K562 (cell line): ENCODE data around the gene GXYLT2. TPM values are rescaled to one million over a fixed set of nuclear protein-coding genes. Genes with fewer than 3 reads are reported as not detected.

Source experiments
- ATAC-seq: fragments of 200-7000 bp; cut with Tn5 transposase; 3 replicates; pipeline ENCODE4 v1.9.1; 2020; ENCODE audit warnings: moderate library complexity
- BruUV-seq: library from RNA; stranded (reverse); fragments of 400-500 nt; replicated peaks from 2 replicates; lab custom pipeline; 2021; lab: Mats Ljungman, UMichigan
- CTCF ChIA-PET: fragments of 300-600 bp; formaldehyde crosslinking; extraction: SDS; loops from one replicate; lab custom pipeline; 2021; ENCODE audit warnings: low intra/inter-chr PET ratio; lab: Yijun Ruan, JAX
- POLR2A ChIA-PET: fragments of 300-600, 350-650 bp; sonication (Branson Sonifier 250); formaldehyde crosslinking; extraction: SDS; loops from one replicate; lab custom pipeline; 2021; ENCODE audit warnings: antibody characterized with exemption, inconsistent platforms; lab: Yijun Ruan, JAX
- DNase-seq, 4 experiments: peaks; one replicate each; pipeline versions ENCODE4 v3.0.0 to v3.0.0-alpha.2; 2011 to 2018; ENCODE audit warnings: low spot score in 3 of 4, mixed read lengths in 3 of 4; ENCODE audit errors: extremely low read depth in 1 of 4
- FAIRE-seq: peaks from 2 replicates; lab custom pipeline; 2011; peaks lifted over from hg19 to GRCh38; lab: Jason Lieb, UNC
- H2AFZ ChIP-seq: 2 replicates; pipeline ENCODE4 v1.6.0; 2011; ENCODE audit warnings: low read depth, low read length, control low read depth, inconsistent platforms
- H3K27ac ChIP-seq: fragments of 200-600 bp; 3 replicates; pipeline ENCODE4 v1.8.0; 2011; ENCODE audit warnings: low read depth, mild to moderate bottlenecking, control low read depth, inconsistent platforms, low read length, moderate library complexity, mixed read lengths; ENCODE audit errors: extremely low read depth
- H3K27me3 ChIP-seq, 2 experiments: fragments of 300-600 bp in 1 of 2; 2 replicates in 1 of 2; 3 replicates in 1 of 2; pipeline versions ENCODE4 v1.6.0 to v1.8.0; 2011; ENCODE audit warnings: inconsistent platforms in 2 of 2, low read length in 2 of 2, mild to moderate bottlenecking in 1 of 2, mixed read lengths in 1 of 2, moderate library complexity in 1 of 2; ENCODE audit not compliant: control insufficient read depth in 2 of 2, insufficient read depth in 2 of 2
- H3K36me3 ChIP-seq: fragments of 300-600 bp; 3 replicates; pipeline ENCODE4 v1.8.0; 2011; ENCODE audit warnings: mild to moderate bottlenecking, low read length, inconsistent platforms; ENCODE audit not compliant: control insufficient read depth, insufficient read depth
- H3K4me1 ChIP-seq, 2 experiments: fragments of 200-600 bp in 1 of 2; replicated peaks in 1 of 2; 2 replicates in 1 of 2; 3 replicates in 1 of 2; pipeline versions ENCODE4 v1.5.1 to v1.8.0; 2011; ENCODE audit warnings: inconsistent platforms in 2 of 2, low read length in 2 of 2, mild to moderate bottlenecking in 1 of 2, mixed read lengths in 1 of 2, moderate library complexity in 1 of 2; ENCODE audit not compliant: control insufficient read depth in 2 of 2, insufficient read depth in 2 of 2
- H3K4me2 ChIP-seq: 2 replicates; pipeline ENCODE4 v1.6.1; 2011; ENCODE audit warnings: low read length, control low read depth, inconsistent platforms, mixed read lengths; ENCODE audit not compliant: insufficient read depth
- H3K4me3 ChIP-seq: fragments of 200-600 bp; sonication (generic), shearing (Covaris generic); 2 replicates; pipeline ENCODE4 v1.5.1; 2016; ENCODE audit warnings: control low read depth, inconsistent platforms
- H3K79me2 ChIP-seq: fragments of 200-600 bp; 3 replicates; pipeline ENCODE4 v1.8.0; 2011; ENCODE audit warnings: low read length, inconsistent platforms; ENCODE audit not compliant: control insufficient read depth, insufficient read depth
- H3K9ac ChIP-seq, 2 experiments: 2 replicates each; pipeline versions ENCODE4 v1.6.0 to v1.6.1; 2011; ENCODE audit warnings: low read depth in 2 of 2, low read length in 2 of 2, control low read depth in 1 of 2, inconsistent platforms in 1 of 2, mild to moderate bottlenecking in 1 of 2, mixed read lengths in 1 of 2; ENCODE audit not compliant: insufficient read depth in 1 of 2
- H3K9me1 ChIP-seq: one replicate; pipeline ENCODE4 v1.6.0; 2011; ENCODE audit warnings: inconsistent platforms, mild to moderate bottlenecking, low read length, moderate library complexity; ENCODE audit not compliant: control insufficient read depth, insufficient read depth
- H3K9me3 ChIP-seq: replicated peaks from 2 replicates; pipeline ENCODE4 v1.5.1; 2011; ENCODE audit warnings: low read depth, low read length, inconsistent platforms; ENCODE audit not compliant: control insufficient read depth, insufficient read depth
- H4K20me1 ChIP-seq: replicated peaks from 2 replicates; pipeline ENCODE4 v1.6.1; 2011; ENCODE audit warnings: low read length, inconsistent platforms, mixed read lengths; ENCODE audit not compliant: control insufficient read depth, insufficient read depth
- ARID1B ChIP-seq: fragments of 450-650 bp; IDR thresholded peaks from 2 replicates; pipeline ENCODE4 v1.6.1; 2016; ENCODE audit warnings: antibody characterized with exemption, mild to moderate bottlenecking, inconsistent platforms
- C11orf30 ChIP-seq: fragments of 450-650 bp; IDR thresholded peaks from 2 replicates; pipeline ENCODE4 v1.6.1; 2016; ENCODE audit warnings: low read depth, mild to moderate bottlenecking
- CBX1 ChIP-seq: sonication (generic); IDR thresholded peaks from 2 replicates; pipeline ENCODE4 v1.6.1; 2016; ENCODE audit warnings: antibody characterized with exemption, low read depth, mild to moderate bottlenecking
- CTBP1 ChIP-seq: fragments of 450-650 bp; IDR thresholded peaks from 2 replicates; pipeline ENCODE4 v1.6.1; 2016; ENCODE audit warnings: borderline replicate concordance
- E2F3 ChIP-seq: fragments of 250-450 bp; sonication (Bioruptor Pico); IDR thresholded peaks from 2 replicates; pipeline ENCODE4 v1.4.0; 2020; ENCODE audit warnings: mild to moderate bottlenecking
- EGR1 ChIP-seq: fragments of 450-650 bp; conservative IDR thresholded peaks from 2 replicates; pipeline ENCODE4 v1.6.1; 2017; ENCODE audit warnings: mild to moderate bottlenecking
- ETS1 ChIP-seq: conservative IDR thresholded peaks from 2 replicates; pipeline ENCODE4 v1.6.1; 2011; ENCODE audit warnings: low read depth, mild to moderate bottlenecking, low read length; ENCODE audit not compliant: control insufficient read depth
- GABPA ChIP-seq: fragments of 200-800 bp; sonication (Bioruptor generic); conservative IDR thresholded peaks from 2 replicates; pipeline ENCODE4 v1.6.1; 2016; ENCODE audit warnings: low read depth, missing genetic modification characterization, missing compliant biosample characterization
- HLTF ChIP-seq: fragments of 450-650 bp; IDR thresholded peaks from 2 replicates; pipeline ENCODE4 v1.6.1; 2016
- MAFG ChIP-seq: fragments of 450-650 bp; conservative IDR thresholded peaks from 2 replicates; pipeline ENCODE4 v1.6.1; 2016; ENCODE audit warnings: missing genetic modification characterization, missing compliant biosample characterization
- MCM2 ChIP-seq: fragments of 450-650 bp; IDR thresholded peaks from 2 replicates; pipeline ENCODE4 v1.6.1; 2017; ENCODE audit warnings: low read depth, mild to moderate bottlenecking
- NKRF ChIP-seq: fragments of 450-650 bp; IDR thresholded peaks from 2 replicates; pipeline ENCODE4 v1.6.1; 2016; ENCODE audit warnings: borderline replicate concordance
- POLR2AphosphoS5 ChIP-seq: IDR thresholded peaks from 2 replicates; pipeline ENCODE4 v1.6.1; 2011; ENCODE audit warnings: mild to moderate bottlenecking, low read depth, low read length, moderate library complexity; ENCODE audit not compliant: control insufficient read depth, insufficient read depth
- RB1 ChIP-seq: fragments of 450-650 bp; IDR thresholded peaks from 2 replicates; pipeline ENCODE4 v1.6.1; 2017; ENCODE audit warnings: low read depth, mild to moderate bottlenecking
- RNF2 ChIP-seq: sonication (generic); IDR thresholded peaks from 2 replicates; pipeline ENCODE4 v1.6.1; 2016
- SIN3A ChIP-seq, 2 experiments: fragments of 150-350 bp in 1 of 2; IDR thresholded peaks; 2 replicates each; pipeline ENCODE4 v1.6.1; 2011 to 2016; ENCODE audit warnings: borderline replicate concordance in 2 of 2, low read depth in 2 of 2, low read length in 2 of 2, mild to moderate bottlenecking in 2 of 2, moderate library complexity in 2 of 2; ENCODE audit not compliant: control insufficient read depth in 1 of 2
- SUPT5H ChIP-seq: fragments of 450-650 bp; IDR thresholded peaks from 2 replicates; pipeline ENCODE4 v1.6.1; 2016
- TEAD1 ChIP-seq, 2 experiments: fragments of 450-650 bp in 1 of 2; sonication (generic) in 1 of 2; formaldehyde crosslinking; IDR thresholded peaks; 2 replicates each; pipeline versions ENCODE4 v1.4.0 to v1.8.0; 2020 to 2022; ENCODE audit warnings: mild to moderate bottlenecking in 2 of 2, missing genetic modification reagents in 1 of 2
- ZNF316 ChIP-seq: fragments of 450-650 bp; IDR thresholded peaks from 2 replicates; pipeline ENCODE4 v1.6.1; 2016
- ZNF41 ChIP-seq: fragments of 250-450 bp; sonication (Bioruptor Pico); conservative IDR thresholded peaks from 2 replicates; pipeline ENCODE4 v1.4.0; 2020; ENCODE audit warnings: mild to moderate bottlenecking
- WGBS: fragments of 100-300 bp; shearing (Covaris generic); methylation state at CpG from one replicate; pipeline ENCODE4 v1.1.6; 2016; ENCODE audit warnings: low coverage, mixed read lengths; ENCODE audit not compliant: insufficient coverage; ENCODE audit errors: missing lambda C conversion rate; 5-methylcytosine and 5-hydroxymethylcytosine counted together
- in situ Hi-C: fragments of 300-500 bp; cut with MboI; formaldehyde crosslinking; loops from 4 replicates; pipeline ENCODE4 v1.15.0; 2018; ENCODE audit warnings: inconsistent platforms, mixed read lengths
- intact Hi-C: fragments of 100-400 bp; cut with micrococcal nuclease; formaldehyde crosslinking; loops from 2 replicates; pipeline ENCODE4 v1.14.2; 2022
- polyA plus RNA-seq, 8 experiments: library from polyadenylated mRNA; depleted of rRNA in 4 of 8; stranded (reverse) in 5 of 8; unstranded in 3 of 8; fragments of >200 nt; fragmentation: Nextera tagmentation in 2 of 8; fragmentation: Illumina TruSeq in 1 of 8; extraction: Ambion mirVana in 2 of 8; extraction: Trizol in 1 of 8; gene quantifications; 2 replicates each; pipeline versions ENCODE4 v1.2.1 to v1.2.3, GENCODE V29; 2011 to 2014; ENCODE audit warnings: inconsistent platforms in 1 of 8, missing spikeins in 1 of 8
- total RNA-seq, 7 experiments: library from RNA; depleted of rRNA in 6 of 7; stranded (reverse); fragments of >200 nt in 6 of 7; fragmentation: Illumina TruSeq in 2 of 7; extraction: Trizol in 2 of 7; gene quantifications; 2 replicates each; pipeline versions ENCODE4 v1.2.1 to v1.2.3, GENCODE V29; 2011 to 2021; ENCODE audit warnings: low replicate concordance in 1 of 7

Gene GXYLT2
- total and polyA plus RNA-seq, 9 of the 15 experiments (the other 6 are each of a cell fraction or from before 2014, with no cell fraction given), result 0.71 to 6.0 (median 3.3) TPM

GRCh38 chr3:72847751-72848702 is 39.8 kb upstream of the GXYLT2 start, which contains the start of gene SHQ1:
TSS of gene SHQ1 (minus strand) at chr3:72848445. CDS start at chr3:72848340, 105 bp downstream.
- peak; percentile 97 for FAIRE-seq
- intact Hi-C loops, result loop anchor here (5.0 to 10.0 kb wide), 2 partner anchors 39 to 227 kb away; partner anchors contain the start of gene GXYLT2
- TF ChIP-seq C11orf30 (no peak), NKRF (peak; percentile 86; the same call in 1 of the 2 replicates), ETS1 (peak; percentile 63; the same call in 1 of the 2 replicates), RNF2 (0 out of 2 replicates have a peak, but pooled peaks have one; percentile 25), POLR2AphosphoS5 (peak; percentile 40; the same call in 1 of the 2 replicates), EGR1 (peak; percentile 52), SUPT5H (peak; percentile 67), ARID1B (no peak), GABPA (tag) (peak; percentile 96), MAFG (no peak), CTBP1 (0 out of 2 replicates have a peak, but pooled peaks have one; percentile 14), E2F3 (peak; percentile 82), ZNF41 (CRISPR knock-in tag) (no peak), ZNF316 (peak; percentile 34), HLTF (no peak), TEAD1 (CRISPR knock-in tag; IDR thresholded peaks at IDR 0.05) (0 out of 4 replicates have a peak, but pooled peaks of 1 of the 2 experiments have one; percentile 48), CBX1 (0 out of 2 replicates have a peak, but pooled peaks have one; percentile 27), RB1 (peak; percentile 55; the same call in 1 of the 2 replicates), SIN3A (IDR thresholded peaks at IDR 0.05; ENCODE audit: borderline replicate concordance in 2 of 2, control insufficient read depth in 1 of 2, low read depth in 2 of 2, low read length in 2 of 2) (peak; percentile 94 to 96), MCM2 (no peak)

More at GRCh38 chr3:72847751-72848702, 39.8 kb upstream of the GXYLT2 start, which contains the start of gene SHQ1:
- peak within 1 kb of the TSS; percentile 75 to 95 for H3K9ac ChIP-seq
- H3K27me3 ChIP-seq, result no peaks in the 10 kb centered on the region
- peak within 1 kb of the TSS; percentile 94 for H3K4me2 ChIP-seq
- H3K27ac ChIP-seq, result peak within 1 kb of the TSS; percentile 72
- ATAC-seq (peak; percentile 96), DNase-seq (peak; percentile 83 to 96 (median 87))
- H3K9me1 ChIP-seq, result no peaks in the 10 kb centered on the region
- peaks cover 3% of the 10 kb centered on the region; the same call in 1 of the 3 replicates for H3K36me3 ChIP-seq
- peaks cover 5% of the 10 kb centered on the region; the same call in 1 of the 2 replicates for H4K20me1 ChIP-seq
- H3K4me3 ChIP-seq, result peak within 1 kb of the TSS; percentile 76
- in situ Hi-C loops, result no loop called here
- BruUV-seq, result TSS peak; percentile 54
- CTCF ChIA-PET, result no interaction called here
- peak within 1 kb of the TSS; percentile 94 for H2AFZ ChIP-seq
- no peaks in the 10 kb centered on the region for H3K9me3 ChIP-seq
- WGBS, result under 1% methylated on average over 64 of the region's 86 CpGs
- POLR2A ChIA-PET, result interaction anchor here (1.1 kb wide), 1 partner anchor 215 kb away, joined by 3 read pairs; no protein-coding TSS in a partner anchor
- H3K4me1 ChIP-seq, result peaks cover 6 to 16% of the 10 kb centered on the region in 2 experiments; a peak in 4 of 5 replicates
- H3K79me2 ChIP-seq, result peaks cover 34% of the 10 kb centered on the region
